Esophagus muscularis mucosa (tissue), 4 donors: ENCODE data around the gene BID. TPM values are rescaled to one million over a fixed set of nuclear protein-coding genes. Genes with fewer than 3 reads are reported as not detected.

ENCODE experiments used
- DNase-seq: peaks from one replicate; pipeline ENCODE4 v3.0.0-alpha.2; 2017; ENCODE audit errors: extremely low spot score
- H3K27ac ChIP-seq, 4 donors: fragments of 200-600 bp; sonication (generic); replicated peaks in 1 of 4; 1 replicate in 3 of 4; 2 replicates in 1 of 4; pipeline ENCODE4 v1.5.1; 2016 to 2019; ENCODE audit warnings: mild to moderate bottlenecking in 1 of 4
- H3K27me3 ChIP-seq, 4 donors: fragments of 200-600 bp; sonication (generic); one replicate each; pipeline versions ENCODE4 v1.5.1 to v1.6.0; 2016 to 2019
- H3K36me3 ChIP-seq, 4 donors: fragments of 200-600 bp; sonication (generic); one replicate each; pipeline ENCODE4 v1.5.1; 2016 to 2019
- H3K4me1 ChIP-seq, 4 donors: fragments of 200-600 bp; sonication (generic); one replicate each; pipeline ENCODE4 v1.5.1; 2016 to 2019
- H3K4me3 ChIP-seq, 4 donors: fragments of 200-600 bp; sonication (generic); 1 replicate in 2 of 4; 2 replicates in 2 of 4; pipeline ENCODE4 v1.5.1; 2016 to 2019; ENCODE audit warnings: mild to moderate bottlenecking in 4 of 4, moderate library complexity in 1 of 4
- H3K9me3 ChIP-seq, 4 donors: fragments of 200-600 bp; sonication (generic); 1 replicate in 3 of 4; 2 replicates in 1 of 4; pipeline ENCODE4 v1.5.1; 2016 to 2019
- CTCF ChIP-seq, 3 experiments: fragments of 200-600 bp in 2 of 3; fragments of 450-650 bp in 1 of 3; sonication (generic) in 2 of 3; IDR thresholded peaks; one replicate each; pipeline ENCODE4 v1.5.1; 2017 to 2019; ENCODE audit warnings: antibody characterized with exemption in 3 of 3, mild to moderate bottlenecking in 2 of 3, moderate library complexity in 1 of 3
- EP300 ChIP-seq: sonication (generic); formaldehyde crosslinking; IDR thresholded peaks from one replicate; pipeline ENCODE4 v1.6.1; 2017; ENCODE audit warnings: antibody characterized with exemption
- POLR2A ChIP-seq: fragments of 450-650 bp; IDR thresholded peaks from one replicate; pipeline ENCODE4 v1.6.1; 2017; ENCODE audit warnings: antibody characterized with exemption, moderate library complexity, mild to moderate bottlenecking, low read depth
- POLR2AphosphoS5 ChIP-seq, 2 donors: sonication (generic); formaldehyde crosslinking; IDR thresholded peaks; one replicate each; pipeline ENCODE4 v1.6.1; 2017; ENCODE audit warnings: antibody characterized with exemption in 2 of 2
- WGBS: methylation state at CpG from one replicate; pipeline ENCODE4 v1.1.5; 2018; 5-methylcytosine and 5-hydroxymethylcytosine counted together
- intact Hi-C: fragments of 100-400 bp; cut with DNase I; formaldehyde crosslinking; loops from one replicate; pipeline ENCODE4 v1.15.1; 2023
- total RNA-seq, 4 donors: library from RNA; depleted of rRNA; stranded (reverse); fragments of >200 nt; gene quantifications; one replicate each; pipeline versions ENCODE4 v1.1.0 to v1.2.1, GENCODE V29; 2016

Gene BID
- total RNA-seq, 4 donors from 2014 or later: 12.9 to 48.3 (median 26.3) TPM

- no peak for TF ChIP-seq CTCF (IDR thresholded peaks at IDR 0.05)
- TF ChIP-seq EP300: no peak
- TF ChIP-seq POLR2A: no peak
- no peak for TF ChIP-seq POLR2AphosphoS5 (IDR thresholded peaks at IDR 0.05)
- Histone ChIP-seq H3K36me3 (peaks cover 21 to 69% (median 45%) of the 10 kb centered on the region in 4 donors), H3K4me3 (no peak overlapping the region), H3K27me3 (no peaks in the 10 kb centered on the region), H3K9me3 (no peaks in the 10 kb centered on the region), H3K4me1 (peaks cover 23 to 31% (median 31%) of the 10 kb centered on the region in 4 donors), H3K27ac (no peak overlapping the region)
- WGBS: 90% methylated on average over 24 of the region's 27 CpGs
- no peak for DNase-seq
- intact Hi-C loops: no loop called here
Measured at GRCh38 chr22:17789379-17790200, 15.3 kb upstream of the BID start.

GRCh38 chr22:17788528-17789378 is 14.5 kb upstream of the BID start:
- 90% methylated on average over 28 of the region's 32 CpGs for WGBS

GRCh38 chr22:17787716-17788330 is 13.6 kb upstream of the BID start:
- TF ChIP-seq POLR2A (no peak), CTCF (IDR thresholded peaks at IDR 0.05) (no peak), EP300 (no peak), POLR2AphosphoS5 (IDR thresholded peaks at IDR 0.05) (no peak)
- DNase-seq: no peak
- 86% methylated on average over 18 of the region's 21 CpGs for WGBS
- H3K4me1 ChIP-seq: peaks cover 23 to 31% (median 31%) of the 10 kb centered on the region in 4 donors
- intact Hi-C loops: no loop called here
- H3K27me3 ChIP-seq: no peaks in the 10 kb centered on the region
- H3K27ac ChIP-seq: peak overlapping the region in 3 of 4 donors; percentile 67 to 75 (median 73)
- H3K9me3 ChIP-seq: no peaks in the 10 kb centered on the region
- H3K4me3 ChIP-seq: no peak overlapping the region
- peaks cover 21 to 52% (median 42%) of the 10 kb centered on the region in 4 donors for H3K36me3 ChIP-seq

More at GRCh38 chr22:17788528-17789378, 14.5 kb upstream of the BID start:
- intact Hi-C loops: no loop called here
- no peak overlapping the region for H3K4me3 ChIP-seq
- H3K9me3 ChIP-seq: no peaks in the 10 kb centered on the region
- H3K4me1 ChIP-seq: peaks cover 23 to 31% (median 31%) of the 10 kb centered on the region in 4 donors
- H3K27ac ChIP-seq: no peak overlapping the region
- peaks cover 21 to 61% (median 42%) of the 10 kb centered on the region in 4 donors for H3K36me3 ChIP-seq
- DNase-seq: no peak
- TF ChIP-seq EP300 (no peak), POLR2AphosphoS5 (IDR thresholded peaks at IDR 0.05) (no peak), CTCF (IDR thresholded peaks at IDR 0.05) (no peak), POLR2A (no peak)
- H3K27me3 ChIP-seq: no peaks in the 10 kb centered on the region

- H3K4me3 ChIP-seq: no peak overlapping the region
- H3K36me3 ChIP-seq: peaks cover 21 to 46% (median 39%) of the 10 kb centered on the region in 4 donors
- no peaks in the 10 kb centered on the region for H3K27me3 ChIP-seq
- peak overlapping the region; percentile 65 to 75 (median 70) for H3K27ac ChIP-seq
- no peaks in the 10 kb centered on the region for H3K9me3 ChIP-seq
- TF ChIP-seq POLR2A (no peak), CTCF (IDR thresholded peaks at IDR 0.05) (no peak), EP300 (no peak), POLR2AphosphoS5 (IDR thresholded peaks at IDR 0.05) (no peak)
- intact Hi-C loops: no loop called here
- H3K4me1 ChIP-seq: peaks cover 23 to 33% (median 31%) of the 10 kb centered on the region in 4 donors
- no peak for DNase-seq
- WGBS: 68% methylated on average over 8 of the region's 8 CpGs
Measured at GRCh38 chr22:17787241-17787640, 13.0 kb upstream of the BID start.
